SK-N-MC (cell line): ENCODE results near the gene CFAP77.

Experiments used
- EZH2 ChIP-seq: fragments of 200-600 bp; sonication (generic); IDR thresholded peaks from one replicate; pipeline ENCODE4 v1.6.1; 2017; ENCODE audit warnings: antibody characterized with exemption
- FOXP2 ChIP-seq: optimal IDR thresholded peaks from 2 replicates; pipeline ENCODE3; 2011; ENCODE audit warnings: mild to moderate bottlenecking, moderate library complexity; ENCODE audit not compliant: insufficient read depth; ENCODE audit errors: extremely low read length, control extremely low read depth
- POLR2AphosphoS5 ChIP-seq: IDR thresholded peaks from 2 replicates; pipeline ENCODE4 v1.6.1; 2012; ENCODE audit warnings: mild to moderate bottlenecking, low read depth, low read length, borderline replicate concordance

DNA sequence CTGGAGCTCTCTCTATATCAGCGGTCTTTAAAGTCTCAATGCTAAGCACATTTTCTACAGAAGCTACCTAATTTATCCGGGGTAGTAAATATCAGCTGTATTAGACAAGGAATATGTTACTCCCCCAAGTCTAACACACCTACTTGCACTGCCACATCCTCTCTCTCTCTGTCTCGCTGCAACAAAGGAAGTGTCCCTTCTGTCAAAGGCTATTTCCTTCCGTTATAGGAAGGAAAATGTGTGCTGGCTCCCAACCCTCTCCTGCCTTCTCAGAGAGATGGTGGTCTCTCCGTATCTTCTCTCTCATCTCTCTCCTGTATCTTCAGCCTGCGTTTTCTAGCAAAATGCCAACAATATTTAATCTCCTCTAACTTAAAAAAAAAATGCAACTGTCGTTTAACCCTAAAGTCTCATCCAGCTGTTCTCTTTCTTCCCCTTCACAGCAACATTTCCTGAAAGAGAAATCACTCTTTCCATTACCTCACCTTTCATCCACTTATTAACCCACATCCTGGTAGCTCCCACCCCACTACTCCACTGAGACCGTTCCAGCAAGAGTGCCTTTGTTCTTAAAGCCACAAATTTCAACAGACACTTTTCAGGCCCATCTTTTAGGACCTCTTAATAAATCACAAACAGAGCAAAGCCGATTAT lies 5.7 kb upstream of the CFAP77 start:
- TF ChIP-seq EZH2 (no peak), FOXP2 (no peak), POLR2AphosphoS5 (no peak)
